Kidney (tissue), 14 donors: Measurements from ENCODE around the gene VPS13A. TPM values are rescaled to one million over a fixed set of nuclear protein-coding genes. Genes with fewer than 3 reads are reported as not detected.

Experiments used
- DNase-seq, 5 donors: peaks; one replicate each; pipeline ENCODE4 v3.0.0-alpha.2; 2013 to 2020
- FAIRE-seq: peaks from 2 replicates; lab custom pipeline; 2012; peaks lifted over from hg19 to GRCh38; lab: Jason Lieb, UNC
- H3K27ac ChIP-seq, 2 donors: one replicate each; pipeline ENCODE4 v1.7.0; 2013; ENCODE audit warnings: low read depth in 2 of 2, low read length in 2 of 2, inconsistent platforms in 1 of 2
- H3K27me3 ChIP-seq: one replicate; pipeline ENCODE4 v1.7.1; 2013; ENCODE audit warnings: low read length, inconsistent platforms; ENCODE audit not compliant: control insufficient read depth, insufficient read depth
- H3K36me3 ChIP-seq, 3 donors: one replicate each; pipeline versions ENCODE4 v1.7.0 to v1.7.1; 2013; ENCODE audit warnings: low read length in 3 of 3, control low read depth in 1 of 3, inconsistent platforms in 1 of 3; ENCODE audit not compliant: insufficient read depth in 3 of 3, control insufficient read depth in 2 of 3
- H3K4me1 ChIP-seq, 3 donors: one replicate each; pipeline versions ENCODE4 v1.7.0 to v1.7.1; 2013; ENCODE audit warnings: low read length in 3 of 3, inconsistent platforms in 1 of 3, low read depth in 1 of 3; ENCODE audit not compliant: control insufficient read depth in 2 of 3, insufficient read depth in 2 of 3
- H3K4me3 ChIP-seq, 3 donors: one replicate each; pipeline versions ENCODE4 v1.7.0 to v1.8.1; 2013; ENCODE audit warnings: low read length in 3 of 3, control low read depth in 1 of 3, inconsistent platforms in 1 of 3
- H3K9ac ChIP-seq, 3 donors: one replicate each; pipeline versions ENCODE4 v1.7.0 to v1.7.1; 2013; ENCODE audit warnings: low read length in 3 of 3, control low read depth in 1 of 3, inconsistent platforms in 1 of 3
- H3K9me3 ChIP-seq, 3 donors: one replicate each; pipeline versions ENCODE4 v1.7.0 to v1.7.1; 2013; ENCODE audit warnings: low read length in 3 of 3, control low read depth in 1 of 3, inconsistent platforms in 1 of 3; ENCODE audit not compliant: control insufficient read depth in 2 of 3, insufficient read depth in 1 of 3
- CTCF ChIP-seq: IDR thresholded peaks from 3 replicates; pipeline ENCODE4 v1.5.1; 2012; ENCODE audit warnings: mild to moderate bottlenecking, moderate library complexity, borderline replicate concordance; ENCODE audit not compliant: insufficient read depth; ENCODE audit errors: extremely low read depth
- intact Hi-C: fragments of 100-400 bp; cut with DNase I; formaldehyde crosslinking; loops from one replicate; pipeline ENCODE4 v1.11.1; 2022
- polyA plus RNA-seq: library from polyadenylated mRNA; stranded (reverse); fragments of 350-450 nt; fragmentation: Illumina TruSeq; extraction: RNeasy Lipid Tissue Mini Kit (QIAGEN cat#74804); gene quantifications from one replicate; pipeline ENCODE4 v1.2.3, GENCODE V29; 2014; ENCODE audit warnings: low read depth, low replicate concordance; ENCODE audit not compliant: insufficient read depth
- total RNA-seq: library from RNA; stranded (reverse); fragmentation: NEBNext Ultra II Directional; extraction: Animal tissue kit (Norgen Biotek cat#: 25700); gene quantifications from one replicate; pipeline ENCODE4 v1.2.1, GENCODE V29; 2021
- donor health status: control.
- donor health status: control.
- donor health status: control.
- donor health status: control.
- donor health status: control.
- donor health status: DM: yes; HTN: yes; CAD: no.
- donor health status: Normal renal cell carcinoma (clear cell type).

Gene VPS13A
- total and polyA plus RNA-seq, 2 donors from 2014 or later = 10.1 to 32.1 TPM

- Histone ChIP-seq H3K4me1 (peaks cover 0 to 6% (median 0%) of the 10 kb centered on the region in 3 donors), H3K9me3 (peaks cover 0 to 4% (median 0%) of the 10 kb centered on the region in 3 donors), H3K27ac (no peak overlapping the region), H3K27me3 (no peaks in the 10 kb centered on the region), H3K4me3 (no peak overlapping the region), H3K9ac (no peak overlapping the region), H3K36me3 (no peaks in the 10 kb centered on the region)
- intact Hi-C loops = no loop called here
- peak in 2 of 5 donors; percentile 30 to 41 for DNase-seq
- TF ChIP-seq CTCF = no peak
- FAIRE-seq = no peak
These were observed 292.3 kb downstream of the VPS13A start for GRCh38 chr9:77469515-77470231.

Other genes with a start within 250 kb of the VPS13A start
- not detected for gene FOXB2, start 157.9 kb upstream of the VPS13A start, total RNA-seq
- gene FOXB2, start 157.9 kb upstream of the VPS13A start, polyA plus RNA-seq = not detected